H1 (cell line): ENCODE results near the gene TMCO2. TPM values are rescaled to one million over a fixed set of nuclear protein-coding genes. Genes with fewer than 3 reads are reported as not detected.

Experiments
- CTCF ChIA-PET: fragments of 300-600 bp; sonication (Branson Sonifier 250); formaldehyde crosslinking; loops from one replicate; lab custom pipeline; 2021; ENCODE audit not compliant: partially characterized antibody; lab: Charles Lee
- POLR2A ChIA-PET: fragments of 300-600 bp; sonication (Branson Sonifier 250); formaldehyde crosslinking; loops from one replicate; lab custom pipeline; 2021; ENCODE audit warnings: inconsistent platforms; ENCODE audit not compliant: partially characterized antibody; lab: Charles Lee
- DNase-seq, 2 experiments: peaks; one replicate each; pipeline versions ENCODE4 v3.0.0 to v3.0.0-alpha.2; 2010 to 2022; ENCODE audit warnings: low spot score in 2 of 2, low read depth in 1 of 2, mixed read lengths in 1 of 2
- FAIRE-seq: peaks from 2 replicates; lab custom pipeline; 2011; peaks lifted over from hg19 to GRCh38; lab: Jason Lieb, UNC
- H2AFZ ChIP-seq: 2 replicates; pipeline ENCODE4 v1.8.1; 2012; ENCODE audit warnings: low read length, inconsistent platforms
- H2AK5ac ChIP-seq: 2 replicates; pipeline ENCODE4 v1.6.1; 2013; ENCODE audit warnings: low read depth, low read length
- H2BK120ac ChIP-seq: replicated peaks from 2 replicates; pipeline ENCODE3; 2013; ENCODE audit warnings: low read depth, low read length, inconsistent platforms
- H2BK12ac ChIP-seq: 2 replicates; pipeline ENCODE4 v1.6.1; 2013; ENCODE audit warnings: low read depth, low read length
- H2BK15ac ChIP-seq: 2 replicates; pipeline ENCODE4 v1.6.1; 2013; ENCODE audit warnings: low read length
- H2BK20ac ChIP-seq: 2 replicates; pipeline ENCODE4 v1.6.1; 2013; ENCODE audit warnings: low read length
- H2BK5ac ChIP-seq: 2 replicates; pipeline ENCODE4 v1.6.1; 2013; ENCODE audit warnings: low read depth, low read length
- H3K14ac ChIP-seq: 2 replicates; pipeline ENCODE4 v1.6.1; 2013; ENCODE audit warnings: inconsistent platforms; ENCODE audit not compliant: insufficient read length
- H3K18ac ChIP-seq: 2 replicates; pipeline ENCODE4 v1.6.1; 2013; ENCODE audit warnings: low read length; ENCODE audit errors: extremely low read depth
- H3K23ac ChIP-seq: 2 replicates; pipeline ENCODE4 v1.6.1; 2013; ENCODE audit warnings: inconsistent platforms; ENCODE audit not compliant: insufficient read length
- H3K23me2 ChIP-seq: 2 replicates; pipeline ENCODE4 v1.6.1; 2013; ENCODE audit warnings: low read depth, low read length
- H3K27ac ChIP-seq: 2 replicates; pipeline ENCODE4 v1.6.1; 2011; ENCODE audit warnings: low read depth, low read length, inconsistent platforms
- H3K27me3 ChIP-seq, 4 experiments: replicated peaks in 1 of 4; 1 replicate in 1 of 4; 2 replicates in 3 of 4; pipeline versions ENCODE4 v1.6.1 to v1.8.1; 2011 to 2013; ENCODE audit warnings: low read length in 3 of 4, mild to moderate bottlenecking in 3 of 4, inconsistent platforms in 2 of 4, mixed read lengths in 2 of 4, moderate library complexity in 1 of 4; ENCODE audit not compliant: control insufficient read depth in 3 of 4, insufficient read depth in 3 of 4; ENCODE audit errors: extremely low read depth in 1 of 4
- H3K36me3 ChIP-seq, 4 experiments: 2 replicates each; pipeline versions ENCODE4 v1.6.1 to v1.8.1; 2011 to 2013; ENCODE audit warnings: mild to moderate bottlenecking in 4 of 4, low read length in 3 of 4, moderate library complexity in 2 of 4, control low read depth in 1 of 4, inconsistent platforms in 1 of 4; ENCODE audit not compliant: insufficient read depth in 4 of 4, control insufficient read depth in 2 of 4
- H3K4ac ChIP-seq: replicated peaks from 2 replicates; pipeline ENCODE3; 2013; ENCODE audit warnings: low read length, low read depth, mixed read lengths, inconsistent platforms; ENCODE audit not compliant: insufficient read length
- H3K4me1 ChIP-seq, 4 experiments: replicated peaks in 1 of 4; 1 replicate in 1 of 4; 2 replicates in 3 of 4; pipeline versions ENCODE4 v1.6.1 to v1.8.1; 2011 to 2013; ENCODE audit warnings: low read length in 3 of 4, inconsistent platforms in 2 of 4, mixed read lengths in 1 of 4; ENCODE audit not compliant: insufficient read depth in 4 of 4, control insufficient read depth in 3 of 4
- H3K4me2 ChIP-seq, 2 experiments: 2 replicates each; pipeline versions ENCODE4 v1.6.1 to v1.8.1; 2011 to 2013; ENCODE audit warnings: low read depth in 2 of 2, low read length in 2 of 2, control low read depth in 1 of 2, inconsistent platforms in 1 of 2, mild to moderate bottlenecking in 1 of 2; ENCODE audit not compliant: insufficient read depth in 1 of 2
- H3K4me3 ChIP-seq, 4 experiments: fragments of 200-600, 300-600 bp in 1 of 4; sonication (generic), shearing (Covaris generic), sonication (Bioruptor Twin) in 1 of 4; 2 replicates each; pipeline versions ENCODE4 v1.5.1 to v1.8.1; 2011 to 2016; ENCODE audit warnings: low read length in 4 of 4, low read depth in 3 of 4, control low read depth in 2 of 4, inconsistent platforms in 2 of 4, mild to moderate bottlenecking in 2 of 4, mixed read lengths in 1 of 4, moderate library complexity in 1 of 4; ENCODE audit not compliant: insufficient read depth in 2 of 4; ENCODE audit errors: extremely low read depth in 1 of 4
- H3K56ac ChIP-seq: replicated peaks from 2 replicates; pipeline ENCODE3; 2013; ENCODE audit warnings: low read depth, mild to moderate bottlenecking, mixed read lengths, low read length, inconsistent platforms; ENCODE audit not compliant: insufficient read length
- H3K79me1 ChIP-seq: 2 replicates; pipeline ENCODE4 v1.6.1; 2013; ENCODE audit warnings: low read depth, low read length, control low read depth
- H3K79me2 ChIP-seq, 2 experiments: 2 replicates each; pipeline versions ENCODE4 v1.6.1 to v1.8.1; 2012 to 2013; ENCODE audit warnings: low read length in 2 of 2, mild to moderate bottlenecking in 2 of 2, inconsistent platforms in 1 of 2; ENCODE audit not compliant: insufficient read depth in 2 of 2, control insufficient read depth in 1 of 2
- H3K9ac ChIP-seq, 4 experiments: replicated peaks in 1 of 4; 1 replicate in 1 of 4; 2 replicates in 3 of 4; pipeline versions ENCODE4 v1.6.1 to v1.8.1; 2011 to 2013; ENCODE audit warnings: low read depth in 3 of 4, low read length in 3 of 4, control low read depth in 2 of 4, mild to moderate bottlenecking in 2 of 4, moderate library complexity in 2 of 4, inconsistent platforms in 1 of 4; ENCODE audit errors: extremely low read depth in 1 of 4
- H3K9me3 ChIP-seq, 2 experiments: 2 replicates each; pipeline versions ENCODE4 v1.6.1 to v1.8.1; 2012 to 2013; ENCODE audit warnings: mild to moderate bottlenecking in 2 of 2, moderate library complexity in 2 of 2, control low read depth in 1 of 2, inconsistent platforms in 1 of 2, low read depth in 1 of 2, low read length in 1 of 2, mixed read lengths in 1 of 2; ENCODE audit not compliant: insufficient read depth in 2 of 2
- H4K20me1 ChIP-seq, 2 experiments: replicated peaks in 1 of 2; 2 replicates each; pipeline versions ENCODE3 to v1.8.1; 2011 to 2013; ENCODE audit warnings: inconsistent platforms in 2 of 2, low read length in 2 of 2, mild to moderate bottlenecking in 1 of 2; ENCODE audit not compliant: insufficient read depth in 2 of 2, control insufficient read depth in 1 of 2
- H4K5ac ChIP-seq: 2 replicates; pipeline ENCODE4 v1.6.1; 2013; ENCODE audit warnings: low read length, low read depth, mixed read lengths, inconsistent platforms; ENCODE audit not compliant: insufficient read length
- H4K8ac ChIP-seq: 2 replicates; pipeline ENCODE4 v1.8.0; 2013; ENCODE audit warnings: mild to moderate bottlenecking, moderate library complexity, low read length, inconsistent platforms; ENCODE audit not compliant: insufficient read depth; ENCODE audit errors: extremely low read depth
- H4K91ac ChIP-seq: replicated peaks from 2 replicates; pipeline ENCODE3; 2013; ENCODE audit warnings: low read length, mixed read lengths, inconsistent platforms; ENCODE audit not compliant: insufficient read length
- MAFK ChIP-seq: IDR thresholded peaks from 2 replicates; pipeline ENCODE4 v1.6.1; 2012; ENCODE audit warnings: low read depth, mild to moderate bottlenecking, improper control_type of control experiment, low read length
- RBBP5 ChIP-seq: IDR thresholded peaks from 2 replicates; pipeline ENCODE4 v1.7.1; 2012; ENCODE audit warnings: low read depth, mild to moderate bottlenecking, inconsistent platforms, low read length, moderate library complexity, borderline replicate concordance
- WGBS, 2 experiments: shearing (Covaris generic) in 1 of 2; methylation state at CpG; one replicate each; pipeline versions ENCODE4 v1.1.6 to v1.1.7; 2013 to 2015; ENCODE audit warnings: low lambda C conversion rate in 2 of 2, mixed read lengths in 2 of 2, inconsistent platforms in 1 of 2, low coverage in 1 of 2, missing lambda C conversion rate in 1 of 2; ENCODE audit not compliant: insufficient replicate concordance in 2 of 2, insufficient coverage in 1 of 2, insufficient read length in 1 of 2; ENCODE audit errors: extremely low coverage in 1 of 2, missing lambda C conversion rate in 1 of 2; 5-methylcytosine and 5-hydroxymethylcytosine counted together
- polyA plus RNA-seq, 7 experiments: library from polyadenylated mRNA; depleted of rRNA in 3 of 7; stranded (reverse) in 5 of 7; unstranded in 2 of 7; fragments of >200 nt in 5 of 7; fragments of 200-250 nt in 2 of 7; gene quantifications; 1 replicate in 5 of 7; 2 replicates in 1 of 7; 4 replicates in 1 of 7; pipeline versions ENCODE4 v1.2.1 to v1.2.3, GENCODE V29; 2011 to 2013; ENCODE audit warnings: missing spikeins in 2 of 7, mixed read lengths in 2 of 7
- total RNA-seq: library from RNA; stranded (reverse); fragmentation: NEBNext Ultra II Directional; extraction: Animal tissue kit (Norgen Biotek cat#: 25700); gene quantifications from 2 replicates; pipeline ENCODE4 v1.2.1, GENCODE V29; 2021
- TF ChIP-seq, protein P1 (sequence below): IDR thresholded peaks from 2 replicates; pipeline ENCODE4 v1.6.1; 2012; ENCODE audit warnings: inconsistent platforms

The TMCO2 gene
- total and polyA plus RNA-seq, 2 of the 8 experiments (the other 6 are each of a cell fraction or from before 2014, with no cell fraction given), result not detected

GRCh38 chr1:40264354-40264781, 16.6 kb downstream of the TMCO2 start:
- peaks cover 6 to 54% (median 27%) of the 10 kb centered on the region in 4 experiments; a peak in 7 of 8 replicates for H3K36me3 ChIP-seq
- no peak overlapping the region for H4K8ac ChIP-seq

More at GRCh38 chr1:40264354-40264781, 16.6 kb downstream of the TMCO2 start:
- no peak overlapping the region for H2BK20ac ChIP-seq
- H3K56ac ChIP-seq, result no peak overlapping the region
- peaks cover 1 to 2% of the 10 kb centered on the region in 2 experiments for H4K20me1 ChIP-seq
- H4K91ac ChIP-seq, result no peak overlapping the region
- no peak overlapping the region for H2BK5ac ChIP-seq
- FAIRE-seq, result no peak
- H4K5ac ChIP-seq, result no peak overlapping the region
- CTCF ChIA-PET, result interaction anchor here (1.2 to 1.3 kb wide), 2 partner anchors 20 to 121 kb away, joined by 3 read pairs; no protein-coding TSS in a partner anchor
- no peaks in the 10 kb centered on the region for H3K79me1 ChIP-seq
- H3K4ac ChIP-seq, result no peak overlapping the region
- H3K18ac ChIP-seq, result no peak overlapping the region
- DNase-seq, result no peak
- no peak overlapping the region for H3K4me2 ChIP-seq
- no peak overlapping the region for H2BK15ac ChIP-seq
- peaks cover 0 to 8% of the 10 kb centered on the region in 2 experiments; a peak in 2 of 4 replicates for H3K79me2 ChIP-seq
- no peaks in the 10 kb centered on the region for H3K9me3 ChIP-seq
- no peak overlapping the region for H2AK5ac ChIP-seq
- no peaks in the 10 kb centered on the region for H3K23me2 ChIP-seq
- H2AFZ ChIP-seq, result no peak overlapping the region
- H3K9ac ChIP-seq, result no peak overlapping the region
- TF ChIP-seq, protein P1, sequence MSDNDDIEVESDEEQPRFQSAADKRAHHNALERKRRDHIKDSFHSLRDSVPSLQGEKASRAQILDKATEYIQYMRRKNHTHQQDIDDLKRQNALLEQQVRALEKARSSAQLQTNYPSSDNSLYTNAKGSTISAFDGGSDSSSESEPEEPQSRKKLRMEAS, result no peak
- no peak for TF ChIP-seq RBBP5
- TF ChIP-seq MAFK, result no peak
- TF ChIP-seq, all 59 proteins: peak for 0
- 98% methylated on average over 3 of the region's 3 CpGs; no CpG with 5 or more reads in 1 of the 2 experiments for WGBS, 2 experiments
- Histone ChIP-seq H3K14ac (no peak overlapping the region), H3K27me3 (no peaks in the 10 kb centered on the region), H2BK120ac (no peak overlapping the region), H2BK12ac (no peak overlapping the region), H3K4me3 (no peak overlapping the region), H3K4me1 (no peaks in the 10 kb centered on the region), H3K23ac (no peak overlapping the region), H3K27ac (no peak overlapping the region)
- POLR2A ChIA-PET, result interaction anchor here (1.0 kb wide), 1 partner anchor 23 kb away, joined by 4 read pairs; no protein-coding TSS in a partner anchor
